HEK293 (cell line): Measurements from ENCODE around the gene PALM.

Source experiments
- CTCF ChIA-PET: fragments of 350-600 bp; formaldehyde crosslinking; extraction: SDS; loops from one replicate; lab custom pipeline; 2021; ENCODE audit warnings: antibody characterized with exemption; lab: Yijun Ruan, JAX
- POLR2A ChIA-PET: fragments of 300-600 bp; formaldehyde crosslinking; extraction: SDS; loops from one replicate; lab custom pipeline; 2020; ENCODE audit warnings: antibody characterized with exemption, inconsistent platforms; lab: Yijun Ruan, JAX
- H3K27ac ChIP-seq: fragments of 200-500 bp; sonication (Bioruptor generic); 2 replicates; pipeline ENCODE4 v1.5.1; 2014; ENCODE audit warnings: low read depth, low read length, control low read depth, inconsistent platforms; ENCODE audit errors: extremely low read depth
- H3K36me3 ChIP-seq, 2 experiments: fragments of 200-500 bp in 1 of 2; sonication (Bioruptor generic) in 1 of 2; 1 replicate in 1 of 2; 2 replicates in 1 of 2; pipeline ENCODE4 v1.5.1; 2014 to 2017; ENCODE audit warnings: inconsistent platforms in 2 of 2, low read length in 2 of 2; ENCODE audit not compliant: control insufficient read depth in 2 of 2, insufficient read depth in 1 of 2
- H3K4me1 ChIP-seq: fragments of 200-500 bp; sonication (Bioruptor generic); 2 replicates; pipeline ENCODE4 v1.5.1; 2014; ENCODE audit warnings: mild to moderate bottlenecking, low read length, inconsistent platforms; ENCODE audit not compliant: control insufficient read depth, insufficient read depth
- H3K4me3 ChIP-seq: 2 replicates; pipeline ENCODE4 v1.5.1; 2011; ENCODE audit warnings: low read depth, mild to moderate bottlenecking, control low read depth, low read length, moderate library complexity
- H3K9me3 ChIP-seq: fragments of 200-500 bp; sonication (Bioruptor generic); 2 replicates; pipeline ENCODE4 v1.5.1; 2014; ENCODE audit warnings: low read depth, low read length, inconsistent platforms; ENCODE audit not compliant: control insufficient read depth, insufficient read depth
- GLI4 ChIP-seq: fragments of 450-650 bp; formaldehyde crosslinking; IDR thresholded peaks from 2 replicates; pipeline ENCODE4 v1.5.1; 2016; ENCODE audit warnings: missing biosample characterization, missing genetic modification characterization
- HOXD13 ChIP-seq: sonication (generic); formaldehyde crosslinking; IDR thresholded peaks from 2 replicates; pipeline ENCODE4 v1.8.0; 2022; ENCODE audit warnings: missing genetic modification reagents, borderline replicate concordance
- OVOL3 ChIP-seq: fragments of 450-650 bp; formaldehyde crosslinking; IDR thresholded peaks from 2 replicates; pipeline ENCODE4 v1.5.1; 2016; ENCODE audit warnings: missing biosample characterization, missing genetic modification characterization
- PRDM2 ChIP-seq: fragments of 450-650 bp; formaldehyde crosslinking; IDR thresholded peaks from 2 replicates; pipeline ENCODE4 v1.5.1; 2016; ENCODE audit warnings: missing biosample characterization, missing genetic modification characterization, borderline replicate concordance
- TCF7L2 ChIP-seq: IDR thresholded peaks from 2 replicates; pipeline ENCODE4 v1.6.1; 2011; ENCODE audit warnings: low read depth, mild to moderate bottlenecking, inconsistent platforms, low read length, moderate library complexity, borderline replicate concordance
- ZNF518A ChIP-seq: fragments of 450-650 bp; formaldehyde crosslinking; conservative IDR thresholded peaks from 2 replicates; pipeline ENCODE4 v1.5.1; 2016; ENCODE audit warnings: low read depth, missing biosample characterization, missing genetic modification characterization
- ZNF529 ChIP-seq: fragments of 450-650 bp; formaldehyde crosslinking; IDR thresholded peaks from 2 replicates; pipeline ENCODE4 v1.5.1; 2017; ENCODE audit warnings: missing genetic modification characterization, missing biosample characterization; ENCODE audit not compliant: insufficient replicate concordance
- ZNF629 ChIP-seq: fragments of 450-650 bp; formaldehyde crosslinking; IDR thresholded peaks from 2 replicates; pipeline ENCODE4 v1.5.1; 2017; ENCODE audit warnings: missing biosample characterization, missing genetic modification characterization
- ZSCAN23 ChIP-seq: fragments of 450-650 bp; formaldehyde crosslinking; IDR thresholded peaks from 2 replicates; pipeline ENCODE4 v1.5.1; 2016; ENCODE audit warnings: missing biosample characterization, missing genetic modification characterization

Gene PALM

GRCh38 chr19:709965-710571, 1.3 kb downstream of the PALM start (continued):
- no peak for TF ChIP-seq HOXD13 (CRISPR knock-in tag)

- Histone ChIP-seq H3K4me3 (no peak overlapping the region), H3K9me3 (no peaks in the 10 kb centered on the region), H3K27ac (no peak overlapping the region), H3K4me1 (no peaks in the 10 kb centered on the region), H3K36me3 (peaks cover 0 to 5% of the 10 kb centered on the region in 2 experiments; a peak in 1 of 3 replicates)
- CTCF ChIA-PET: interaction anchor here (1.3 kb wide), 1 partner anchor 124 kb away, joined by 3 read pairs; no protein-coding TSS in a partner anchor
- no peak for TF ChIP-seq OVOL3 (tag by site-specific recombination)
- no peak for TF ChIP-seq ZNF629 (tag by site-specific recombination)
- TF ChIP-seq ZNF529: no peak
- no peak for TF ChIP-seq PRDM2
- TF ChIP-seq TCF7L2: no peak
- POLR2A ChIA-PET: interaction anchor here (0.6 kb wide), 2 partner anchors 19 to 31 kb away, joined by 4 to 7 read pairs; no protein-coding TSS in a partner anchor
Observed at GRCh38 chr19:710767-711166, 2.0 kb downstream of the PALM start.

GRCh38 chr19:711254-711653, 2.5 kb downstream of the PALM start:
- H3K9me3 ChIP-seq: no peaks in the 10 kb centered on the region
- TF ChIP-seq GLI4: no peak
- TF ChIP-seq ZNF518A (tag by site-specific recombination): no peak
- TF ChIP-seq ZSCAN23 (tag by site-specific recombination): no peak
- no peak for TF ChIP-seq TCF7L2
- CTCF ChIA-PET: interaction anchor here (0.6 to 1.3 kb wide), 2 partner anchors 9 to 125 kb away, joined by 3 to 4 read pairs; no protein-coding TSS in a partner anchor
- no peak overlapping the region for H3K4me3 ChIP-seq
- H3K4me1 ChIP-seq: no peaks in the 10 kb centered on the region
- no peak overlapping the region for H3K27ac ChIP-seq
- POLR2A ChIA-PET: interaction anchor here (0.6 kb wide), 2 partner anchors 19 to 31 kb away, joined by 4 to 7 read pairs; no protein-coding TSS in a partner anchor
- peaks cover 0 to 5% of the 10 kb centered on the region in 2 experiments; a peak in 1 of 3 replicates for H3K36me3 ChIP-seq
